ENCODE data around the gene RASA2. TPM values are rescaled to one million over a fixed set of nuclear protein-coding genes. Genes with fewer than 3 reads are reported as not detected.

The RASA2 gene
- total RNA-seq, 1 experiment from 2014 or later: 14.5 TPM

GRCh38 chr3:141663993-141664392 is 177.2 kb downstream of the RASA2 start:
- Histone ChIP-seq H3K4me1 (ENCODE audit: control insufficient read depth, insufficient read depth, low read length) (no peaks in the 10 kb centered on the region; the same call in 1 of the 2 replicates), H3K27ac (ENCODE audit: low read length) (no peak overlapping the region), H3K36me3 (ENCODE audit: control insufficient read depth, insufficient read depth, low read length) (no peaks in the 10 kb centered on the region), H3K27me3 (ENCODE audit: control insufficient read depth, insufficient read depth, low read length) (peaks cover 28% of the 10 kb centered on the region), H3K9me3 (ENCODE audit: control insufficient read depth, insufficient read depth, low read depth, low read length) (no peaks in the 10 kb centered on the region), H3K4me3 (ENCODE audit: low read depth in 2 of 2, low read length in 2 of 2) (no peak overlapping the region)
- in situ Hi-C loops (cut with HindIII; ENCODE audit: low pct_unique_long_range_greater_than_20kb, low sequenced_read_pairs) (no loop called here), intact Hi-C loops (cut with micrococcal nuclease; ENCODE audit: unreplicated experiment) (no loop called here)
- BruUV-seq (replicated peaks): no TSS peak
- ATAC-seq: no peak
- ChIA-PET CTCF (no interaction called here), POLR2A (no interaction called here)
- no peak for DNase-seq (ENCODE audit: low read depth, low spot score)
- no peak for TF ChIP-seq POLR2AphosphoS5 (IDR thresholded peaks at IDR 0.05; ENCODE audit: low read depth, low read length)
- TF ChIP-seq, protein P1, sequence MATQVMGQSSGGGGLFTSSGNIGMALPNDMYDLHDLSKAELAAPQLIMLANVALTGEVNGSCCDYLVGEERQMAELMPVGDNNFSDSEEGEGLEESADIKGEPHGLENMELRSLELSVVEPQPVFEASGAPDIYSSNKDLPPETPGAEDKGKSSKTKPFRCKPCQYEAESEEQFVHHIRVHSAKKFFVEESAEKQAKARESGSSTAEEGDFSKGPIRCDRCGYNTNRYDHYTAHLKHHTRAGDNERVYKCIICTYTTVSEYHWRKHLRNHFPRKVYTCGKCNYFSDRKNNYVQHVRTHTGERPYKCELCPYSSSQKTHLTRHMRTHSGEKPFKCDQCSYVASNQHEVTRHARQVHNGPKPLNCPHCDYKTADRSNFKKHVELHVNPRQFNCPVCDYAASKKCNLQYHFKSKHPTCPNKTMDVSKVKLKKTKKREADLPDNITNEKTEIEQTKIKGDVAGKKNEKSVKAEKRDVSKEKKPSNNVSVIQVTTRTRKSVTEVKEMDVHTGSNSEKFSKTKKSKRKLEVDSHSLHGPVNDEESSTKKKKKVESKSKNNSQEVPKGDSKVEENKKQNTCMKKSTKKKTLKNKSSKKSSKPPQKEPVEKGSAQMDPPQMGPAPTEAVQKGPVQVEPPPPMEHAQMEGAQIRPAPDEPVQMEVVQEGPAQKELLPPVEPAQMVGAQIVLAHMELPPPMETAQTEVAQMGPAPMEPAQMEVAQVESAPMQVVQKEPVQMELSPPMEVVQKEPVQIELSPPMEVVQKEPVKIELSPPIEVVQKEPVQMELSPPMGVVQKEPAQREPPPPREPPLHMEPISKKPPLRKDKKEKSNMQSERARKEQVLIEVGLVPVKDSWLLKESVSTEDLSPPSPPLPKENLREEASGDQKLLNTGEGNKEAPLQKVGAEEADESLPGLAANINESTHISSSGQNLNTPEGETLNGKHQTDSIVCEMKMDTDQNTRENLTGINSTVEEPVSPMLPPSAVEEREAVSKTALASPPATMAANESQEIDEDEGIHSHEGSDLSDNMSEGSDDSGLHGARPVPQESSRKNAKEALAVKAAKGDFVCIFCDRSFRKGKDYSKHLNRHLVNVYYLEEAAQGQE (IDR thresholded peaks at IDR 0.05; ENCODE audit: insufficient read depth in 1 of 2, low read depth in 2 of 2, low read length in 1 of 2): no peak

Other genes starting within 250 kb of the RASA2 start
- 46.7 TPM for gene ZBTB38, start 118.5 kb upstream of the RASA2 start, total RNA-seq (2021; ENCODE audit: unreplicated experiment)